HepG2 (cell line): ENCODE measurements around the gene SMYD5. TPM values are rescaled to one million over a fixed set of nuclear protein-coding genes. Genes with fewer than 3 reads are reported as not detected.

Experiments used
- AKAP8 ChIP-seq: sonication (generic); formaldehyde crosslinking; IDR thresholded peaks from 2 replicates; pipeline ENCODE4 v1.5.1; 2020; ENCODE audit warnings: mild to moderate bottlenecking, missing genetic modification reagents
- ATRX ChIP-seq: sonication (generic); formaldehyde crosslinking; IDR thresholded peaks from 2 replicates; pipeline ENCODE4 v1.4.0; 2020; ENCODE audit warnings: missing genetic modification reagents, borderline replicate concordance
- FOXJ3 ChIP-seq: sonication (generic); formaldehyde crosslinking; IDR thresholded peaks from 2 replicates; pipeline ENCODE4 v1.4.0; 2020; ENCODE audit warnings: missing genetic modification reagents, mild to moderate bottlenecking, borderline replicate concordance
- KLF12 ChIP-seq: sonication (generic); formaldehyde crosslinking; IDR thresholded peaks from 2 replicates; pipeline ENCODE4 v1.4.0; 2020; ENCODE audit warnings: missing genetic modification reagents, borderline replicate concordance
- MTA1 ChIP-seq: sonication (generic); formaldehyde crosslinking; IDR thresholded peaks from 2 replicates; pipeline ENCODE4 v1.4.0; 2020; ENCODE audit warnings: missing genetic modification reagents, mild to moderate bottlenecking, borderline replicate concordance
- NR2C2 ChIP-seq: sonication (generic); formaldehyde crosslinking; IDR thresholded peaks from 2 replicates; pipeline ENCODE4 v1.4.0; 2020; ENCODE audit warnings: missing genetic modification reagents, mild to moderate bottlenecking, moderate library complexity, borderline replicate concordance
- PHF21A ChIP-seq: sonication (generic); formaldehyde crosslinking; IDR thresholded peaks from 2 replicates; pipeline ENCODE4 v1.5.0; 2020; ENCODE audit warnings: mild to moderate bottlenecking, missing genetic modification reagents
- RFX1 ChIP-seq: fragments of 450-650 bp; IDR thresholded peaks from 2 replicates; pipeline ENCODE4 v1.6.1; 2017
- RXRB ChIP-seq: IDR thresholded peaks from 2 replicates; pipeline ENCODE4 v1.6.1; 2016; ENCODE audit warnings: borderline replicate concordance, missing genetic modification reagents, missing compliant biosample characterization
- SAFB2 ChIP-seq: sonication (generic); formaldehyde crosslinking; IDR thresholded peaks from 2 replicates; pipeline ENCODE4 v1.5.1; 2020; ENCODE audit warnings: missing genetic modification reagents, low read depth, mild to moderate bottlenecking, borderline replicate concordance
- TCF12 ChIP-seq, 2 experiments: fragments of 450-650 bp in 1 of 2; sonication (generic) in 1 of 2; formaldehyde crosslinking in 1 of 2; IDR thresholded peaks; 2 replicates each; pipeline versions ENCODE4 v1.6.1 to v1.8.0; 2017 to 2022; ENCODE audit warnings: antibody characterized with exemption in 1 of 2, mild to moderate bottlenecking in 1 of 2, missing genetic modification reagents in 1 of 2, moderate library complexity in 1 of 2
- XRCC5 ChIP-seq: fragments of 200-400 bp; formaldehyde crosslinking; optimal IDR thresholded peaks from 2 replicates; pipeline ENCODE3; 2017; ENCODE audit warnings: mild to moderate bottlenecking, low read length
- ZNF446 ChIP-seq: sonication (generic); formaldehyde crosslinking; IDR thresholded peaks from 2 replicates; pipeline ENCODE4 v1.5.0; 2020; ENCODE audit warnings: mild to moderate bottlenecking, missing genetic modification reagents
- ZNF543 ChIP-seq: sonication (generic); formaldehyde crosslinking; IDR thresholded peaks from 2 replicates; pipeline ENCODE4 v1.4.0; 2020; ENCODE audit warnings: mild to moderate bottlenecking, missing genetic modification reagents
- ZNF619 ChIP-seq: sonication (generic); formaldehyde crosslinking; IDR thresholded peaks from 2 replicates; pipeline ENCODE4 v1.4.0; 2020; ENCODE audit warnings: mild to moderate bottlenecking, missing genetic modification reagents
- polyA plus RNA-seq, 8 experiments: library from polyadenylated mRNA; depleted of rRNA in 3 of 8; stranded (reverse) in 7 of 8; unstranded in 1 of 8; fragments of >200 nt; fragmentation: Illumina TruSeq in 4 of 8; extraction: Trizol in 4 of 8; gene quantifications; 2 replicates each; pipeline versions ENCODE4 v1.2.1 to v1.2.3, GENCODE V29; 2011 to 2016; ENCODE audit warnings: low read depth in 4 of 8, missing spikeins in 1 of 8, mixed read lengths in 1 of 8; ENCODE audit not compliant: insufficient read depth in 1 of 8
- total RNA-seq, 5 experiments: library from RNA; depleted of rRNA; stranded (reverse); fragments of >200 nt; fragmentation: Illumina TruSeq; extraction: Trizol; gene quantifications; 2 replicates each; pipeline ENCODE4 v1.2.3, GENCODE V29; 2016; ENCODE audit warnings: low read depth in 1 of 5
- TF ChIP-seq, protein P1 (sequence below): sonication (generic); formaldehyde crosslinking; IDR thresholded peaks from 2 replicates; pipeline ENCODE4 v1.4.0; 2020; ENCODE audit warnings: missing genetic modification reagents
- TF ChIP-seq, protein P2 (sequence below): sonication (generic); formaldehyde crosslinking; IDR thresholded peaks from 2 replicates; pipeline ENCODE4 v1.5.0; 2020; ENCODE audit warnings: mild to moderate bottlenecking, missing genetic modification reagents, borderline replicate concordance
- TF ChIP-seq, protein P3 (sequence below): sonication (generic); formaldehyde crosslinking; IDR thresholded peaks from 2 replicates; pipeline ENCODE4 v1.4.0; 2020; ENCODE audit warnings: mild to moderate bottlenecking, missing genetic modification reagents
- TF ChIP-seq, protein P4 (sequence below): sonication (generic); formaldehyde crosslinking; IDR thresholded peaks from 2 replicates; pipeline ENCODE4 v1.5.0; 2020; ENCODE audit warnings: mild to moderate bottlenecking, missing genetic modification reagents

SMYD5 gene
- total and polyA plus RNA-seq, 2 of the 13 experiments (the other 11 are each of a cell fraction or from before 2014, with no cell fraction given): 55.8 to 70.4 TPM

DNA sequence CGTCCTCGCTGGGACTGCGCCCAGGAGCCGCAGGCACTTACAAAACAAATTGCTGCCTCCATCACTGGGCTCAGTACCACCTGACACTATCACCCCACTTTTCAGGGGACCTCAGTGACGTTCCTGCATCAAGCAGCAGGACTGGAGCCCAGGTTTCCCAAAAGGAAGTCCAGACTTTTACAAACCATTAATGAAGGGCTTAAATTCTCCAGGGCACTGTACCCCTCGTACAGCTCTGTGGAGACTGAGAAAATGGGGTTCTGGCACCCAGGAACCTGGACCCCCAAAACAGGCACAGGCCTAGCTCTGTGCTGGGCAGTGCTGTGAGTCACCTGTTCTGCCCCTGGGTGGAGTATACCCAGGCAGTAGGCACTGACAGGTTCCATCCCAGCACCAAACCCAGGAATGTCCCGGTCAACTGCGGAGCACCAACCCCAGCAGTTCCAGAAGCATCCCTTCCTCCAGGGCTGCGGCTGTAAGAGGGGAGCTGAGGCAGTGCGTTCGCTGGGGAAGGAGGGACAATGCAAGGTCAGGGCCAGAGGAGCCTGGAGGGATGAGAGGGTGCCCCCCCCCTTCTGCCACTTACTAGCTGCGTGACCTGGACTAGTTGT, 36.3 kb upstream of the SMYD5 start (continued):
- TF ChIP-seq, protein P1, sequence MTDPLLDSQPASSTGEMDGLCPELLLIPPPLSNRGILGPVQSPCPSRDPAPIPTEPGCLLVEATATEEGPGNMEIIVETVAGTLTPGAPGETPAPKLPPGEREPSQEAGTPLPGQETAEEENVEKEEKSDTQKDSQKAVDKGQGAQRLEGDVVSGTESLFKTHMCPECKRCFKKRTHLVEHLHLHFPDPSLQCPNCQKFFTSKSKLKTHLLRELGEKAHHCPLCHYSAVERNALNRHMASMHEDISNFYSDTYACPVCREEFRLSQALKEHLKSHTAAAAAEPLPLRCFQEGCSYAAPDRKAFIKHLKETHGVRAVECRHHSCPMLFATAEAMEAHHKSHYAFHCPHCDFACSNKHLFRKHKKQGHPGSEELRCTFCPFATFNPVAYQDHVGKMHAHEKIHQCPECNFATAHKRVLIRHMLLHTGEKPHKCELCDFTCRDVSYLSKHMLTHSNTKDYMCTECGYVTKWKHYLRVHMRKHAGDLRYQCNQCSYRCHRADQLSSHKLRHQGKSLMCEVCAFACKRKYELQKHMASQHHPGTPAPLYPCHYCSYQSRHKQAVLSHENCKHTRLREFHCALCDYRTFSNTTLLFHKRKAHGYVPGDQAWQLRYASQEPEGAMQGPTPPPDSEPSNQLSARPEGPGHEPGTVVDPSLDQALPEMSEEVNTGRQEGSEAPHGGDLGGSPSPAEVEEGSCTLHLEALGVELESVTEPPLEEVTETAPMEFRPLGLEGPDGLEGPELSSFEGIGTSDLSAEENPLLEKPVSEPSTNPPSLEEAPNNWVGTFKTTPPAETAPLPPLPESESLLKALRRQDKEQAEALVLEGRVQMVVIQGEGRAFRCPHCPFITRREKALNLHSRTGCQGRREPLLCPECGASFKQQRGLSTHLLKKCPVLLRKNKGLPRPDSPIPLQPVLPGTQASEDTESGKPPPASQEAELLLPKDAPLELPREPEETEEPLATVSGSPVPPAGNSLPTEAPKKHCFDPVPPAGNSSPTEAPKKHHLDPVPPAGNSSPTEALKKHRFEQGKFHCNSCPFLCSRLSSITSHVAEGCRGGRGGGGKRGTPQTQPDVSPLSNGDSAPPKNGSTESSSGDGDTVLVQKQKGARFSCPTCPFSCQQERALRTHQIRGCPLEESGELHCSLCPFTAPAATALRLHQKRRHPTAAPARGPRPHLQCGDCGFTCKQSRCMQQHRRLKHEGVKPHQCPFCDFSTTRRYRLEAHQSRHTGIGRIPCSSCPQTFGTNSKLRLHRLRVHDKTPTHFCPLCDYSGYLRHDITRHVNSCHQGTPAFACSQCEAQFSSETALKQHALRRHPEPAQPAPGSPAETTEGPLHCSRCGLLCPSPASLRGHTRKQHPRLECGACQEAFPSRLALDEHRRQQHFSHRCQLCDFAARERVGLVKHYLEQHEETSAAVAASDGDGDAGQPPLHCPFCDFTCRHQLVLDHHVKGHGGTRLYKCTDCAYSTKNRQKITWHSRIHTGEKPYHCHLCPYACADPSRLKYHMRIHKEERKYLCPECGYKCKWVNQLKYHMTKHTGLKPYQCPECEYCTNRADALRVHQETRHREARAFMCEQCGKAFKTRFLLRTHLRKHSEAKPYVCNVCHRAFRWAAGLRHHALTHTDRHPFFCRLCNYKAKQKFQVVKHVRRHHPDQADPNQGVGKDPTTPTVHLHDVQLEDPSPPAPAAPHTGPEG: 0 out of 2 replicates have a peak, but pooled peaks have one; percentile 41
- TF ChIP-seq ZNF619 (CRISPR knock-in tag): 0 out of 2 replicates have a peak, but pooled peaks have one; percentile 9
- no peak for TF ChIP-seq AKAP8 (CRISPR knock-in tag)
- no peak for TF ChIP-seq KLF12 (CRISPR knock-in tag)
- 0 out of 2 replicates have a peak, but pooled peaks have one; percentile 10 for TF ChIP-seq SAFB2 (CRISPR knock-in tag)
- TF ChIP-seq FOXJ3 (CRISPR knock-in tag): no peak
- no peak for TF ChIP-seq TCF12 (IDR thresholded peaks at IDR 0.05)
- TF ChIP-seq TCF12 (CRISPR knock-in tag; IDR thresholded peaks at IDR 0.05): no peak
- 0 out of 2 replicates have a peak, but pooled peaks have one; percentile 3 for TF ChIP-seq RXRB (CRISPR knock-in tag)
- peak; percentile 28 for TF ChIP-seq XRCC5
- TF ChIP-seq ZNF543 (CRISPR knock-in tag): peak; percentile 1; the same call in 1 of the 2 replicates
- no peak for TF ChIP-seq ZNF446
- TF ChIP-seq, protein P2, sequence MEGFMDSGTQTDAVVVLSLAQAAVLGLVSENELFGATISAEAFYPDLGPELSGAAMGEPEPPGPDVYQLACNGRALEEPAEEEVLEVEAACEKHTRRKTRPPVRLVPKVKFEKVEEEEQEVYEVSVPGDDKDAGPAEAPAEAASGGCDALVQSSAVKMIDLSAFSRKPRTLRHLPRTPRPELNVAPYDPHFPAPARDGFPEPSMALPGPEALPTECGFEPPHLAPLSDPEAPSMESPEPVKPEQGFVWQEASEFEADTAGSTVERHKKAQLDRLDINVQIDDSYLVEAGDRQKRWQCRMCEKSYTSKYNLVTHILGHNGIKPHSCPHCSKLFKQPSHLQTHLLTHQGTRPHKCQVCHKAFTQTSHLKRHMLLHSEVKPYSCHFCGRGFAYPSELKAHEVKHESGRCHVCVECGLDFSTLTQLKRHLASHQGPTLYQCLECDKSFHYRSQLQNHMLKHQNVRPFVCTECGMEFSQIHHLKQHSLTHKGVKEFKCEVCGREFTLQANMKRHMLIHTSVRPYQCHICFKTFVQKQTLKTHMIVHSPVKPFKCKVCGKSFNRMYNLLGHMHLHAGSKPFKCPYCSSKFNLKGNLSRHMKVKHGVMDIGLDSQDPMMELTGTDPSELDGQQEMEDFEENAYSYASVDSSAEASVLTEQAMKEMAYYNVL (CRISPR knock-in tag): 0 out of 2 replicates have a peak, but pooled peaks have one; percentile 10
- TF ChIP-seq, protein P3, sequence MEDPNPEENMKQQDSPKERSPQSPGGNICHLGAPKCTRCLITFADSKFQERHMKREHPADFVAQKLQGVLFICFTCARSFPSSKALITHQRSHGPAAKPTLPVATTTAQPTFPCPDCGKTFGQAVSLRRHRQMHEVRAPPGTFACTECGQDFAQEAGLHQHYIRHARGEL (CRISPR knock-in tag): 0 out of 2 replicates have a peak, but pooled peaks have one; percentile 36
- no peak for TF ChIP-seq RFX1
- TF ChIP-seq ATRX (CRISPR knock-in tag): no peak
- TF ChIP-seq PHF21A (CRISPR knock-in tag): peak; percentile 37; the same call in 1 of the 2 replicates
- TF ChIP-seq, protein P4, sequence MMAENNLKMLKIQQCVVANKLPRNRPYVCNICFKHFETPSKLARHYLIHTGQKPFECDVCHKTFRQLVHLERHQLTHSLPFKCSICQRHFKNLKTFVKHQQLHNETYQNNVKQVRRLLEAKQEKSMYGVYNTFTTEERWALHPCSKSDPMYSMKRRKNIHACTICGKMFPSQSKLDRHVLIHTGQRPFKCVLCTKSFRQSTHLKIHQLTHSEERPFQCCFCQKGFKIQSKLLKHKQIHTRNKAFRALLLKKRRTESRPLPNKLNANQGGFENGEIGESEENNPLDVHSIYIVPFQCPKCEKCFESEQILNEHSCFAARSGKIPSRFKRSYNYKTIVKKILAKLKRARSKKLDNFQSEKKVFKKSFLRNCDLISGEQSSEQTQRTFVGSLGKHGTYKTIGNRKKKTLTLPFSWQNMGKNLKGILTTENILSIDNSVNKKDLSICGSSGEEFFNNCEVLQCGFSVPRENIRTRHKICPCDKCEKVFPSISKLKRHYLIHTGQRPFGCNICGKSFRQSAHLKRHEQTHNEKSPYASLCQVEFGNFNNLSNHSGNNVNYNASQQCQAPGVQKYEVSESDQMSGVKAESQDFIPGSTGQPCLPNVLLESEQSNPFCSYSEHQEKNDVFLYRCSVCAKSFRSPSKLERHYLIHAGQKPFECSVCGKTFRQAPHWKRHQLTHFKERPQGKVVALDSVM (CRISPR knock-in tag): no peak
- no peak for TF ChIP-seq MTA1 (CRISPR knock-in tag)
- TF ChIP-seq NR2C2 (CRISPR knock-in tag): peak; percentile 63; the same call in 1 of the 2 replicates
